ENCODE data around the gene CDHR3. TPM values are rescaled to one million over a fixed set of nuclear protein-coding genes. Genes with fewer than 3 reads are reported as not detected.
"Not testable (repeated sequence)": the region's sequence is repeated elsewhere in the genome, so short reads cannot be mapped to it uniquely, and the experiment has no call there.

CDHR3 gene
- total and polyA plus RNA-seq, 2 donors (not counting 1 experiment from before 2014, with no cell fraction given) = 5.1 to 9.4 TPM

GRCh38 chr7:105980645-105981396 lies 17.8 kb downstream of the CDHR3 start:
- H3K4me2 ChIP-seq (ENCODE audit: extremely low read depth, insufficient read depth, low read length) = no peak overlapping the region
- no peak overlapping the region for H2AFZ ChIP-seq (ENCODE audit: low read length)
- H4K20me1 ChIP-seq (ENCODE audit: control insufficient read depth, extremely low read depth, insufficient read depth, low read length) = no peaks in the 10 kb centered on the region
- no peaks in the 10 kb centered on the region for H3K79me2 ChIP-seq (ENCODE audit: control insufficient read depth, insufficient read depth, low read length)
- no peak for TF ChIP-seq CTCF (conservative IDR thresholded peaks at IDR 0.05 in 1 of 2, IDR thresholded peaks at IDR 0.05 in 1 of 2; ENCODE audit: low read depth in 1 of 2, low read length in 2 of 2)
- TF ChIP-seq EZH2 (IDR thresholded peaks at IDR 0.05; ENCODE audit: low read length, missing control alignments) = no peak
- H3K27me3 ChIP-seq (ENCODE audit: control insufficient read depth, insufficient read depth, low read length) = no peaks in the 10 kb centered on the region
- no peak overlapping the region for H3K27ac ChIP-seq (ENCODE audit: insufficient read depth, low read length)
- no peaks in the 10 kb centered on the region for H3K36me3 ChIP-seq (ENCODE audit: control insufficient read depth, insufficient read depth, low read length)
- no peak overlapping the region for H3K4me3 ChIP-seq (replicated peaks in 1 of 4; ENCODE audit: control extremely low read depth in 1 of 4, insufficient read depth in 1 of 4, low read depth in 3 of 4, low read length in 4 of 4)
- no peaks in the 10 kb centered on the region for H3K9me3 ChIP-seq (ENCODE audit: control insufficient read depth, insufficient read depth, low read depth, low read length)
- DNase-seq (ENCODE audit: low read depth in 2 of 2) = no peak
- no peak overlapping the region for H3K9ac ChIP-seq (ENCODE audit: insufficient read depth, low read length)
- no peaks in the 10 kb centered on the region for H3K4me1 ChIP-seq (ENCODE audit: control insufficient read depth, extremely low read depth, insufficient read depth, low read length)

- no peak overlapping the region for H3K9ac ChIP-seq (ENCODE audit: insufficient read depth, low read length)
- no peak overlapping the region for H3K27ac ChIP-seq (ENCODE audit: insufficient read depth, low read length)
- no peak overlapping the region for H3K4me2 ChIP-seq (ENCODE audit: extremely low read depth, insufficient read depth, low read length)
- H3K4me3 ChIP-seq (replicated peaks in 1 of 4; ENCODE audit: control extremely low read depth in 1 of 4, insufficient read depth in 1 of 4, low read depth in 3 of 4, low read length in 4 of 4) = no peak overlapping the region
- no peak overlapping the region for H2AFZ ChIP-seq (ENCODE audit: low read length)
- H4K20me1 ChIP-seq (ENCODE audit: control insufficient read depth, extremely low read depth, insufficient read depth, low read length) = no peaks in the 10 kb centered on the region
- no peaks in the 10 kb centered on the region for H3K4me1 ChIP-seq (ENCODE audit: control insufficient read depth, extremely low read depth, insufficient read depth, low read length)
- TF ChIP-seq CTCF (conservative IDR thresholded peaks at IDR 0.05 in 1 of 2, IDR thresholded peaks at IDR 0.05 in 1 of 2; ENCODE audit: low read depth in 1 of 2, low read length in 2 of 2) = no peak
- TF ChIP-seq EZH2 (IDR thresholded peaks at IDR 0.05; ENCODE audit: low read length, missing control alignments) = no peak
- no peaks in the 10 kb centered on the region for H3K36me3 ChIP-seq (ENCODE audit: control insufficient read depth, insufficient read depth, low read length)
- no peaks in the 10 kb centered on the region for H3K27me3 ChIP-seq (ENCODE audit: control insufficient read depth, insufficient read depth, low read length)
- H3K9me3 ChIP-seq (ENCODE audit: control insufficient read depth, insufficient read depth, low read depth, low read length) = no peaks in the 10 kb centered on the region
- no peaks in the 10 kb centered on the region for H3K79me2 ChIP-seq (ENCODE audit: control insufficient read depth, insufficient read depth, low read length)
- no peak for DNase-seq (ENCODE audit: low read depth in 2 of 2)
Observed at GRCh38 chr7:105982388-105982787, 19.3 kb downstream of the CDHR3 start.

- not testable (repeated sequence) for H3K36me3 ChIP-seq (ENCODE audit: control insufficient read depth, insufficient read depth, low read length); H4K20me1 ChIP-seq (ENCODE audit: control insufficient read depth, extremely low read depth, insufficient read depth, low read length); H2AFZ ChIP-seq (ENCODE audit: low read length); DNase-seq (ENCODE audit: low read depth in 2 of 2); H3K27ac ChIP-seq (ENCODE audit: insufficient read depth, low read length); H3K79me2 ChIP-seq (ENCODE audit: control insufficient read depth, insufficient read depth, low read length); H3K4me3 ChIP-seq (replicated peaks in 1 of 4; ENCODE audit: control extremely low read depth in 1 of 4, insufficient read depth in 1 of 4, low read depth in 3 of 4, low read length in 4 of 4); H3K9ac ChIP-seq (ENCODE audit: insufficient read depth, low read length); H3K4me1 ChIP-seq (ENCODE audit: control insufficient read depth, extremely low read depth, insufficient read depth, low read length); H3K4me2 ChIP-seq (ENCODE audit: extremely low read depth, insufficient read depth, low read length); H3K27me3 ChIP-seq (ENCODE audit: control insufficient read depth, insufficient read depth, low read length); H3K9me3 ChIP-seq (ENCODE audit: control insufficient read depth, insufficient read depth, low read depth, low read length)
Observed at GRCh38 chr7:105984808-105985207, 21.7 kb downstream of the CDHR3 start.

All from fibroblast of lung (primary cell).